HG02678 (cell line): Measurements from ENCODE around the gene NVL.
"Not testable (repeated sequence)": the region's sequence is repeated elsewhere in the genome, so short reads cannot be mapped to it uniquely, and the experiment has no call there.

Experiments used
- ATAC-seq: cut with Tn5 transposase; IDR thresholded peaks from one replicate; pipeline ENCODE4 v1.9.1; 2021; ENCODE audit warnings: mild to moderate bottlenecking, moderate library complexity; ENCODE audit not compliant: unreplicated experiment

NVL gene

GRCh38 chr1:224329842-224330753, at the start of gene NVL:
TSS of gene NVL (minus strand) at chr1:224330172. CDS start at chr1:224330127, 45 bp downstream.
- ATAC-seq: peak; percentile 85

- peak; percentile 52 for ATAC-seq
Observed at GRCh38 chr1:224378855-224379631, 49.1 kb upstream of the NVL start.

DNA sequence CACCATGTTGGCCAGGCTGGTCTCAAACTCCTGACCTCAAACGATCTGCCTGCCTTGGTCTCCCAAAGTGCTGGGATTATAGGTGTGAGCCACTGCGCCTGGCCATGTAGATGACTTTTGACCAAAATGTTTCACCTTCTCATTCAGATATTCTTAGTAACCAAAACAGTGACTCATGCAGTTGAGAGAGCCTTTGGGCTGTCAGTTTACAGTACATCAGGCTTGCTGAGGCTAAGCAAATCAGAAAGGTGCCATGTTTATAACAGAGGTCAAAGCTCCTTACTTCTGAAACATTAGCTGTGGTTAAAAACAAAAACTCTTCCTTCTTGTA, 47.7 kb upstream of the NVL start:
- peak; percentile 68 for ATAC-seq

DNA sequence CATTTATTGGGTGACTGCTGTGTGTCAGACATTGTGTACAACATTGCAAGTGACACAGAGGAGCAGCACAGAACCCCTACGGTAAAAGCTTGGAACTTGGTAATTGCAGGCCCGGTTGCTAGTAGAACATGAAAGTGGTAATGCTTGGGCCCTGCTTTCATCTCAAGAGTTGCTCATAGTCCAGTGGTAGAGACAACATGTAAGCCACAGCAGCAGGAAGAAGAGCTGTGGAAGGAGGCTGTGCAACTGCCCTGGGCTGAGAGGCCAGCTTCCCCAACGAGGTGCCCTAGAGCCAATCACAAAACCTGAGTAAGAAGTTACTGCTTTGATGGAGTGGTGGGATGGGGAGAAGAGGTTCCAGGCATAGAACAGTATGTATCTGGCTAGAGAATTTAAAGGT, 45.1 kb upstream of the NVL start:
- no peak for ATAC-seq

- ATAC-seq: no peak
Observed at GRCh38 chr1:224373008-224373590, 43.1 kb upstream of the NVL start.

DNA sequence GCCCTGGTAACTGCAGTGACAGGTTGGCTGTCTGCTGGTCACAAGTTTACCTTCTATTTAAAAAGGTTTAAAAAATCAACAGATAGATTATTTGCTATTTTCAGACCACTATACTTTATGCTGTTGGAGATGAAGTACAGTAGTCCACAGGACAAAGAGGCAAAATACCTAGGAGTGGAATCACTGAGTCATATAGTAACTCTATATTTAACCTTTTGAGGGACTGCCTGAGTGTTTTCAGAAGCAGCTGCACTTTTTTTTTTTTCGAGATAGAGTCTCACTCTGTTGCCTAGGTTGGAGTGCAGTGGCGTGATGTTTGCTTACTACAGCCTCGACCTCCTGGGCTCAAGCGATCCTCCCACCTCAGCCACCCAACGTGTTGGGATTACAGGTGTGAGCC, 38.4 kb upstream of the NVL start:
- peak; percentile 87 for ATAC-seq

- ATAC-seq: no peak
Observed at GRCh38 chr1:224359207-224359606, 29.2 kb upstream of the NVL start.

DNA sequence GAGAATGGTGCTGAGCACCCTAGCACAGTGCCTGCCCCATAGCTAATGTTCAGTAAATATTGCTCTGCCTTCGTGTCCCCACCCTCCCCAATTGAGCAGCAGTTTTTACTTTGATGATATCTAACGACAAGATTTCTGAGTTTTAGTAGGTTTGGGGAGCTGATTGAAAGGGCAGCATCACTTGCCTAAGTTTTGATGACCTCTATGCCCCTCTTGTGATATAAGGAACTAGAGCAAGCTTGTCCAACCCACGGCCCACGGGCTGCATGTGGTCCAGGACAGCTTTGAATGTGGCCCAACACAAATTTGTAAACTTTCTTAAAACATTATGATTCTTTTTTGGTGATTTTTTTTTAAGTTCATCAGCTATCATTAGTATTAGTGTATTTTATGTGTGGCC, 28.3 kb upstream of the NVL start:
- no peak for ATAC-seq

DNA sequence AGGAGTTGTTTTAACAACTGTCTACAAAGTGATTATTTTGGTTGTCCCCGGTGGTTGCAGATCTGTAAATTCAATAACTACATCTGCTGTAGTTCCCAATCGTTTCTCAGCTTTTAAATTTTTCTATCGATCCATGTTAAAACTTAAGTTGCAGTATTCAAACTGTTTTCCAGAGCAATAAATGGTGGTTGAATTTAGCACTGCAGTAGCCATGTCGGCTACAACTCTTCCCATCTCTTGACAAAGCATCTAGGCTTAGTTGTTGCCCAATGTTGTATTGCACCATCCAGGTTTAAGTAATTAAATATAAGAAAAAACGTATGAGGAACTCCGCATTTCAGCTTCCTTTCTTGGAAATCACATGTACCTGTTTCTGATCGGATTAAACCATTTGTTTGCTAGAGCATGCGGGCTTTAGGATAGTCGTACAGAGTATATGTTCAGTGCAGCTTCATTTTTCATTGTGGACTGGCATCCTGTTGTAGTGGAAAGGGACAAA, 27.7 kb upstream of the NVL start:
- no peak for ATAC-seq

GRCh38 chr1:224356685-224357625, 27.0 kb upstream of the NVL start, which contains the start of gene CNIH4:
TSS of gene CNIH4 (plus strand) at chr1:224356879. CDS start at chr1:224356925, 46 bp downstream.
- peak; percentile 97 for ATAC-seq

DNA sequence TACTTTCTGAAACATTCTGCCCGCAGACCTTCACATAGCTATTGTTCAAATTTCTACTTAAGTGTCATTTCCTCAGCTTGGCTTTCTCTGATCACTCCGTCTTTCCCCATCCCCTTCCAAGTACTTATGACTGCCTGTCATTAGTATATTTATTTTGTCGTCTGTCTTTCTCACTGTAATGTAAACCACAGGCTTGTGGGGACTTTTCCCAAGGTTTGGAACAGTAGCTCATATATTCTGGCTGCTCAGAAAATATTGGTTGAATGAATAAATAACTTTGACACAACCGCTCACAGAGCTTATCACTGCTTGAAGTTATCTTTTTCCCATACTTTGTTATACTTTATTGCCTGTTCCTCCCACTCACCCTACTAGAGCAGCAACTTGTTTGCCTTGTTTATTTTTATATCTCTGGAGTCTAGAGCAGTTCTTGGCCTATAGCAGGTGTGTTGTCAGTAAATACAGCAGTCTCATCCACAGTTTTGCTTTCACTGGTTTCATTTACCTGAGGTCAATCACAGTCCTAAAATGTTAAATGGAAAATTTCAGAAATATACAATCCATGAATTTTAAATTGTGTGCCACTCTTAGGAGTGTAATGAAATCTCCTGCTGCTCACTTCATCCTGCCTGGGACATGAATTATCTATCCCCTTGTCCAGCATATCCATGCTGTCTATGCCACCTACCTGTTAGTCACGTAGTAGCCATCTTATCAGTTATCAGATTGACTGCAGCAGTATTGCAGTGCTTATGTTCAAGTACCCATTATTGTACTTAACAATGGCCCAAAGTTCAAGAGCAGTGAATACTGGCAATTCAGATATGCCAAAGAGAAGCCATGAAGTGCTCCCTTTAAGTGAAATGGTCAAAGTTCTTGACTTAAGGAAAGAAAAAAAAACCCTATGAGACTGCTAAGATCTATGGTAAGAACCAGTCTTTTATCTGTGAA, 24.3 kb upstream of the NVL start:
- ATAC-seq: no peak

GRCh38 chr1:224352436-224353085, 22.6 kb upstream of the NVL start:
- ATAC-seq: not testable (repeated sequence)

DNA sequence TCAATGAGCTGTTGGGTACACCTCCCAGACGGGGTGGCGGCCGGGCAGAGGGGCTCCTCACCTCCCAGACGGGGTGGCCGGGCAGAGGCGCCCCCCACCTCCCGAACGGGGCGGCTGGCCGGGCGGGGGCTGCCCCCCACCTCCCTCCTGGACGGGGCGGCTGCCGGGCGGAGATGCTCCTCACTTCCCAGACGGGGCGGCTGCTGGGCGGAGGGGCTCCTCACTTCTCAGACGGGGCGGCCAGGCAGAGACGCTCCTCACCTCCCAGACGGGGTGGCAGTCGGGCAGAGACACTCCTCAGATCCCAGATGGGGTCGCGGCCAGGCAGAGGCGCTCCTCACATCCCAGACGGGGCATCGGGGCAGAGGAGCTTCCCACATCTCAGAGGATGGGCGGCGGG, 19.7 kb upstream of the NVL start:
- ATAC-seq: not testable (repeated sequence)

- no peak for ATAC-seq
Observed at GRCh38 chr1:224348137-224348536, 18.2 kb upstream of the NVL start.

GRCh38 chr1:224343679-224344078, 13.7 kb upstream of the NVL start:
- no peak for ATAC-seq

- ATAC-seq: peak; percentile 95
Observed at GRCh38 chr1:224340453-224341384, 10.7 kb upstream of the NVL start.

GRCh38 chr1:224339442-224340033, 9.6 kb upstream of the NVL start:
- no peak for ATAC-seq
